Ascending aorta (tissue), 2 donors: ENCODE measurements around the gene PRLR. TPM values are rescaled to one million over a fixed set of nuclear protein-coding genes. Genes with fewer than 3 reads are reported as not detected.
"Not testable (repeated sequence)": the region's sequence is repeated elsewhere in the genome, so short reads cannot be mapped to it uniquely, and the experiment has no call there.

Source experiments
- DNase-seq, 2 donors: peaks; one replicate each; pipeline ENCODE4 v3.0.0-alpha.2; 2019; ENCODE audit warnings: low spot score in 2 of 2
- H3K27ac ChIP-seq, 2 donors: fragments of 200-600 bp; sonication (generic); one replicate each; pipeline ENCODE4 v1.5.1; 2016 to 2017; ENCODE audit warnings: mild to moderate bottlenecking in 1 of 2
- H3K27me3 ChIP-seq: fragments of 200-600 bp; sonication (generic); one replicate; pipeline ENCODE4 v1.5.1; 2017
- H3K36me3 ChIP-seq, 2 donors: fragments of 200-600 bp; sonication (generic); one replicate each; pipeline ENCODE4 v1.5.1; 2016
- H3K4me1 ChIP-seq, 2 donors: fragments of 200-600 bp; sonication (generic); one replicate each; pipeline ENCODE4 v1.5.1; 2016 to 2017; ENCODE audit warnings: mild to moderate bottlenecking in 1 of 2
- H3K4me3 ChIP-seq, 2 donors: fragments of 200-600 bp; sonication (generic); one replicate each; pipeline ENCODE4 v1.5.1; 2016 to 2017; ENCODE audit warnings: mild to moderate bottlenecking in 1 of 2
- H3K9me3 ChIP-seq, 2 donors: fragments of 200-600 bp; sonication (generic); one replicate each; pipeline ENCODE4 v1.5.1; 2016
- CTCF ChIP-seq, 3 experiments: fragments of 200-600 bp in 2 of 3; fragments of 450-650 bp in 1 of 3; sonication (generic) in 2 of 3; IDR thresholded peaks; one replicate each; pipeline ENCODE4 v1.5.1; 2016 to 2019; ENCODE audit warnings: antibody characterized with exemption in 3 of 3, mild to moderate bottlenecking in 1 of 3, moderate library complexity in 1 of 3
- intact Hi-C: fragments of 100-400 bp; cut with DNase I; formaldehyde crosslinking; loops from one replicate; pipeline ENCODE4 v1.15.1; 2023
- total RNA-seq: library from RNA; depleted of rRNA; stranded (reverse); fragments of >200 nt; gene quantifications from one replicate; pipeline ENCODE4 v1.1.0, GENCODE V29; 2016

PRLR gene
- total RNA-seq, 1 donor from 2014 or later = 0.43 TPM

DNA sequence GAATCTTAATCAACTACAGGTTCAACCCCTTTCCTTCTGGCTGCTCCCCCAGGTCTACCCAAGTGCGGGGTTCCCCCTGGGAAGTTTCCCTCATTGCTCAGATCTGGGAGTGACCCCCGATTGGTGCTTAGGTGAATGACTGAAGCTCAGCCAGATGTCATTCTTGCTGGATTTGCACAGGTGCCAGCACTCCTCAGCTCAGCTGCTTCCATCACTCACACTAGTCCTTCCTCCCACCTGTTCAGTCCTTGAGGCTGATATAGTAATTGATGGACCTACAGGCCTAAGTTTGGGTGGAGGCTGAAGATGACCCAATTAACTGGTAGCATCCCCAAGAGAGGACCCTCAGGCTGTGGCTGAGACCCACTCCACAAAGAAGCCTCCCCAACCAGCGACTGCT is 32.9 kb downstream of the PRLR start:
- Histone ChIP-seq H3K4me3 (no peak overlapping the region), H3K27me3 (no peaks in the 10 kb centered on the region), H3K4me1 (no peaks in the 10 kb centered on the region), H3K9me3 (no peaks in the 10 kb centered on the region), H3K27ac (no peak overlapping the region), H3K36me3 (no peaks in the 10 kb centered on the region)
- intact Hi-C loops = no loop called here
- no peak for TF ChIP-seq CTCF (IDR thresholded peaks at IDR 0.05)
- DNase-seq = no peak

GRCh38 chr5:35195472-35195852 is 34.8 kb downstream of the PRLR start:
- H3K4me1 ChIP-seq = no peaks in the 10 kb centered on the region
- intact Hi-C loops = no loop called here
- H3K27me3 ChIP-seq = no peaks in the 10 kb centered on the region
- no peaks in the 10 kb centered on the region for H3K9me3 ChIP-seq
- no peak for DNase-seq
- H3K36me3 ChIP-seq = no peaks in the 10 kb centered on the region
- no peak for TF ChIP-seq CTCF (IDR thresholded peaks at IDR 0.05)
- H3K27ac ChIP-seq = no peak overlapping the region
- H3K4me3 ChIP-seq = no peak overlapping the region

DNA sequence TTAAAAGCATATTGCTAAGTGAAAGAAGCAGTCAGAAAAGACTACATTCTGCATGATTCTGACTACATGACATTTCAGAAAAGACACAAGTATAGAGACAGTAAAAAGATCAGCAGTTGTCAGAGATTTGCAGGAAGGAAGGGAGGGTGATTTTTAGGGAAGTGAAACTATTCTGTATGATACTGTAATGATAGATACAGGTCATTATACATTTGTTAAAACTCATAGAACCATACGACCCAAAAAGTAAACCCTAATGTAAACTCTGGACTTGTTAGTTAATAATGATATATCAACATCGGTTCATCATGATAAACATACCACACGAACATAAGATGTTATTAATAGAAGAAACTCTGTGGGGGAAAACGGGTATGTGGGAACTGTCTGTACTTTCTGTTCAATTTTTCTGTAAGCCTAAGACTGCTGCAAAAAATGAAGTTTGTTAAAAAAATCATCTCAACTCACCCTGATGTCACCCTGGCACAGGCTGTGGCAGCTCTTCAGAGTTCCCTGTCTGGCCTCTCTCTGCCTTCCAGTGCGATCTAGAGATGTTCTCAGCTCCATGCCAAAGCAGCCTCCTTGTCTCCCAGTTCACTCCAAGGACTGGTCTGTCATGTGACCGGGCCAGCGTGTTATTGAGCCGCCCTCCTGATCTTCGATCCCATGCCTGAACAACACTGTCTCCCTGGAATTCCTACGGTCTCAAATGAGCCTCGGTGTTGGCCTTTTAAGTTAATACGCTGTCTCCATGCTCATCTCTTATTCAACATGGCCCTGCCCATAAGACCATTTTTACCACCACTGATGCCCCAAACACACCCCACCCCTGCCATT is 35.4 kb downstream of the PRLR start:
- H3K27ac ChIP-seq = no peak overlapping the region
- H3K36me3 ChIP-seq = no peaks in the 10 kb centered on the region
- DNase-seq = no peak
- intact Hi-C loops = no loop called here
- no peak for TF ChIP-seq CTCF (IDR thresholded peaks at IDR 0.05)
- H3K4me3 ChIP-seq = no peak overlapping the region
- no peaks in the 10 kb centered on the region for H3K27me3 ChIP-seq
- no peaks in the 10 kb centered on the region for H3K4me1 ChIP-seq
- H3K9me3 ChIP-seq = no peaks in the 10 kb centered on the region

DNA sequence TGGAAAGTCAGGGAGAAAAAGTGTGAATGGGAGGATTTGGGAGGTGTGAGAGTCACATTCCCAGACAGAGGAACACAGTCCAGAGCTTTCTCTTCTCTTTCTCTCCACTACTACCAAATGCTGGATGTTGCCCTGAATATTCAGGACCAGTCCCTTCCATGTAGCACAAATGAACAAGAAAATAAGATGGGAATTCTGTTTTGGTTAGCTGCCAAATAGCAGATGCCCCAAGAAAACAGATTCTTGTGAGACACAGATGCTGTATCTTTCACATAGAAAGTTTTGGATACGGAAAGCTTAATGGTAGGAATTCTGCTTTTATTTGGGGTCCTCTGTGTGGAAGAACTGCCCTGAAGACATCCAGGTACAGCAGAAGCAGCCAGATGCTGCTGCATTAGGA is 37.8 kb downstream of the PRLR start:
- Histone ChIP-seq H3K27ac (no peak overlapping the region), H3K4me3 (no peak overlapping the region), H3K36me3 (no peaks in the 10 kb centered on the region), H3K27me3 (no peaks in the 10 kb centered on the region), H3K9me3 (no peaks in the 10 kb centered on the region), H3K4me1 (no peaks in the 10 kb centered on the region)
- intact Hi-C loops = no loop called here
- DNase-seq = no peak
- TF ChIP-seq CTCF (IDR thresholded peaks at IDR 0.05) = no peak

DNA sequence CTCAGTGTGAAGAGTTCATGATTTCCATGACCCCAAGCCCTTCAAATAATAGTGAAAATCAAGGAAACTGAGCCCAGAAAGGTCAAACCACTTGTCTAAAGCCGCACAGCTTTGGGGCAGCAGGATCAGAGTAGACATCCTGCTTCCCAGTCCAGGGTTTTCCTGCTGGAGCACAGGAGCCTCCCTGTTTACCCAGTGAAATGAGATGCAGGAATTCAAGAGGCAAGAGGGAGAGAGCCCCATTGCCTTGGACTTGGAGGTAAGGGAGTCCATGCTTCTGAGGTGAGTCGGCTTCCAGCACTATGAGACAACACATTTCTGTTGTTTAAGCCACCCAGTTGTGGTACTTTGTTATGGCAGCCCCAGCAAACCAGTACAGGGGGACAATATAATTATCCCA is 40.5 kb downstream of the PRLR start:
- H3K27me3 ChIP-seq, H3K27ac ChIP-seq, DNase-seq, H3K36me3 ChIP-seq, H3K4me1 ChIP-seq, intact Hi-C loops, H3K4me3 ChIP-seq, H3K9me3 ChIP-seq: not testable (repeated sequence)

GRCh38 chr5:35188031-35188457 is 42.2 kb downstream of the PRLR start:
- H3K9me3 ChIP-seq = no peaks in the 10 kb centered on the region
- intact Hi-C loops = no loop called here
- H3K4me1 ChIP-seq = no peaks in the 10 kb centered on the region
- H3K27me3 ChIP-seq = no peaks in the 10 kb centered on the region
- H3K36me3 ChIP-seq = no peaks in the 10 kb centered on the region
- TF ChIP-seq CTCF (IDR thresholded peaks at IDR 0.05) = no peak
- no peak overlapping the region for H3K27ac ChIP-seq
- no peak overlapping the region for H3K4me3 ChIP-seq
- DNase-seq = no peak

GRCh38 chr5:35187621-35188020 is 42.7 kb downstream of the PRLR start:
- DNase-seq, H3K27ac ChIP-seq, H3K4me3 ChIP-seq, intact Hi-C loops, H3K9me3 ChIP-seq, H3K4me1 ChIP-seq, H3K36me3 ChIP-seq, H3K27me3 ChIP-seq: not testable (repeated sequence)
